ENCODE data around the gene SLC35F4.

Gene SLC35F4

DNA sequence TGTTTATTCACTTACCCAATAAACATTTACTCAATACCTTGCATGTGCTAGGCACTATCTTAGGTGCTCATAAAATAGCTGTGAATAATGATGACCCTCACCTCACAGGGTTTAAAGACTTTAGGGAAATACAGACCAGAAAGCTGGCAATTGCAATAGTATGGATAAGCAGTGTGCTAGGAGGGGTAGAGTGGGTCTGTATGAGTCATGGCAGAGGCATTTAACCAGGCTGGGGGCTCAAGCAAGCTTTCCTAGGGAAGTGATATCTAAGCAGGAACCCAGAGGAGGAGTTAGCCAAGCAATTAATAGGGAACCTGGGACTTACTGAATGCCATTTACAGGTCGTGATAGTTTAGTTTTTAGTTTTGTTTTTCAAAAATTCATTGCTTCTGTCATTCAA lies 248.4 kb downstream of the SLC35F4 start:
- DNase-seq (ENCODE audit: low spot score): no peak

DNA sequence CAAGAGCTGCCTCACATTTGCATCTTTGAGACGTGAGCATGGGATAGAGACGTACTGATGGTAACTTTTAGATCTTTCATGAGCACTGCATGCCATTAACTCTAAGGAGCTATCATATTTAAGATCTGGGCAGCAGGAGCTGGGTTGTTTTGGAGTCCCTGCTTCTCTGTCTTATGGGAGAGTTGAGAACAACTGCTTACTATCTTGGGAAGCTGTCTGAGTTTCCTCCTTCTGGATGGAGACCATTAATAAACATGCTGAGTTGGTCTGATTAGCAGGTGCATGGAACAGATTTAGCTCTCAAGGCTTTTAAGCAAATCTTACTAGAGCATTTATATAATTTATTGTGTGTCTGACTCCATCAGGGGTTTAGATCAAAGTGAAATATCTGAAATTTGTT lies 252.9 kb downstream of the SLC35F4 start:
- no peak for DNase-seq (ENCODE audit: low spot score)

DNA sequence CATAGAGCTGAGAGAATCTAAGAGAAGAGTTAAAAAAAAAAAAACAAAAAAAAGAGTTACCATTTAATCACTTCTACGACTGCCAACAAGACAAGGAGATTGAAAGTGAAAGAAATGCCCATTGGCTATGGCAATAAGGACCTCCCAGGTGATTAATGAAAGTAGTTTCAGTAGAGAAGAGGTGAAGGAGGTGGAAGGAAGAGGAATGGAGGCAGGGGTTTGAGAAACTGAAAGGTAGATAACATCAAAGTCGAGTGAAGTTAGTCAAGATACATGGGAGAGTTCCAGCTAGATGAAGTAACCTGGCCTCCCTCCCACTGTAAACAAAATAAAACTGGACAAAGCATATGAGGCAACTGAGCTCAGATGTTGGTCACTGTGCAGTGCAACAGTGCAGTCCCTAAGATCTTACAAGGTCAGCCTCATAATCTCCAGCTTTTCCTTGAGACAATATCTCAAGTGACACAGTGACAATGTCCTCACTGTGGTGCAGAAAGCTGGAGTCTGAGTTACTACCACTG lies 254.3 kb downstream of the SLC35F4 start:
- DNase-seq (ENCODE audit: low spot score): no peak

DNA sequence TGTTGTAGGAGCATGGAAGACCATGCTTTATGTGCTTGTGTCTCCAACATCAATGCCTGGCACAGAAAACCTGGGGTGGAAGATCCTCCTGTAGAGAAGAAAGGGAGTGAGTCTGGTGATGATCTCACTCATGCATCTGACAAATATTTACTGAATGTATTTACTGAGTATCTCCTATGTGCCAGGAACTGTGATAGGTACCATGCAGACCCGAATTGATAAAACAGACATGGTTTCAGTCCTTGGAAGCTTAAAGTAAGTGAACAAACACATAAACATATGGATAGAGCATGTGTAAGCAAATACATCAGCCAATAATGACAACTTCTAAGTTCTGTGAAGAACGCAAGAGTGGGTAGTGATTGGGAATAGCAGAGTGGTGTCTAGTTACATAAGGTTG lies 255.3 kb downstream of the SLC35F4 start:
- DNase-seq (ENCODE audit: low spot score): no peak

DNA sequence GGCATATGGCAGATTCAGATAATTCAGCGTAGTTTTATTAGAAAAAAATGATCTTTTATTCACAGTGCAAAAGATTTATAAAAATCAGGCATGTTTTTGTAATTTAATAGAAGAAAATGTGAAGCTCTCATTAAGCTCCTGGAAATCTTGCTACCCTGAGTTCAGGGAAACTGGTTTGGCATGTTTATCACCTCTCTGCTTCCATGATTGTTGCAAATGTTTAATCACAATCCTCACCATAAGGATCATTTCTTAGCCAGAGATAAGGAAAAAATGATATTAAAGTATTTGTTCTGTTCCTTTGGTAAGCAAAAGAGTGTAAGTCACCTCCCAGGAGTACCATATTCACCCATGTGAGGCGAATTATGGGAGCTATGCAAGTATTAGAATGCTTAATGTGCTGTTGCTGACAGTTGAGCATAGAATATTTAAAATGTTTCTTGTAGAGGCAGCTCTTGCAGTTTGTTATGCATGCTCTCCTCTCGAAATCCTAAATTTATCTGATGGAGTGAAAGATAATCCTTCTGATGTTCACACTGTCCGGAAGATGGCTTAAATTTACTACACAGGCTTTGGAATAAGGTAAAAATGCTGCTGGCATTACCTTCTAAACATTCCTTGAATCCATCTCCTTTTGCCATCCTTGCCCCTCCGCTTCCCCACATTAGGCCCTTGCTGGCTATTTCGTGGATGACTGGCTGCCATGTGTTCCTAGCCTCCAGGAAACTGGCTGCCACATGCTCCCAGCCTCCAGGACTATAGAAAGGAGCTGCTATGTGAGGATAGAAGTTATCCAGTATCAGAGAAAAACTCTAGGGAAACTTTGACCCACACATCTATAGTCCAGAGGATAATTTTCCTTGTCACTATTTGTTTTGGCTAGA lies 256.5 kb downstream of the SLC35F4 start:
- no peak for DNase-seq (ENCODE audit: low spot score)

DNA sequence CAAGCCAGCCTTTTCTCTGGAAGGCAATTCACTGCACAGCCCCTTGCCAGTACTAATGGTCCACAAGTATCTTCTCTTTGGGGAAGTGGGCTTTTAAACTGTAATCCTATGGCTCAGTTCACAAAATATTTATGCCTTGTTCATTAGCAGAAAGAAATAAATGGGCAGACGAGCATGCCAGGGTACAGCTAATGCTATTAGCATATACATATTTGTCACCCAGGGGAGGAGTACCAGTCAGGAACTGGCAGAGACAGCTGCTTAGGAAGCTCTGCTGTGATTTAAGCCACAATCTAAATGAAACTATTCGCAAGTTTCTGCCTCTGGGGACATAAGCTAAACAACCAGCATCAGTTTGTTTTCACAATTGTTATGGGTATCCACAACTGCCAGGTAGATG lies 258.8 kb downstream of the SLC35F4 start:
- DNase-seq (ENCODE audit: low spot score): no peak

DNA sequence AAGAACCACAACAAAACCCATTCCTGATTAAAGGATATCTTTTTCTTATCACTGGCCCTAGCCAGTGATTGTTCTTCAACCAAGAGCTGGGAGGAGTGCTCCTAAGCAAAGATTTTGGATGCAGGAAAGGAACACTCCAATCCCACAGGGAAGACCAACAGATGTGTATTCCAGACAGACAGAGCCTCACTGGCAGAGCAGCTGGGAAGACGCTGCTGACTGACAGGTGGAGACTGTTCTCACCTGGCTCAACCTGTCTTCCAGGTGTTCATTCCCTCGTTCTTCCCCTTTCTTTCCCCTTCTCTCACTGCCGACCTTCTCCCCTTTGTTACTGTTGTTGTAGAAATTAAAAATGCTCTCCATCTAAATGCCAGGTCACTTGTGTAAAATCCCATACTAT lies 282.5 kb downstream of the SLC35F4 start:
- DNase-seq (ENCODE audit: low spot score): no peak

DNA sequence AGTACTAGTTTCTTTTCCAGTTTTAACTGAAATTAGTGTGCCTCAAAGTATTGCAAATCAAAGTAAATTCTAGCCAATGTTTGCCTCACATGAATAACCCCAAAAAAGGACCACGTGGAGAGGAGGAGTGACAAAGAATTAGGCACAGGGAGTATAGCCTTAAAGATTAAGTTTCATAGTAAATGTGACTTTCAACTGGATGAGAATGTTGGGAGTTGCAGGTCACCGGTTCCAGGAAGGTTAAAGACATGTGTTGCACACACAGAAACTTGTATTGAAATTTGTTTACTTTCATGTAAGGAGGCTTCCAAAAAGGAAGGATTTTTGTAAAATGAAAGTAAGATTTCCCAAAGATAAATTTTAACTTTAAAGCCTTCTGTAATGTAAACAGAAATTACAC lies 283.1 kb downstream of the SLC35F4 start:
- no peak for DNase-seq (ENCODE audit: low spot score)

DNA sequence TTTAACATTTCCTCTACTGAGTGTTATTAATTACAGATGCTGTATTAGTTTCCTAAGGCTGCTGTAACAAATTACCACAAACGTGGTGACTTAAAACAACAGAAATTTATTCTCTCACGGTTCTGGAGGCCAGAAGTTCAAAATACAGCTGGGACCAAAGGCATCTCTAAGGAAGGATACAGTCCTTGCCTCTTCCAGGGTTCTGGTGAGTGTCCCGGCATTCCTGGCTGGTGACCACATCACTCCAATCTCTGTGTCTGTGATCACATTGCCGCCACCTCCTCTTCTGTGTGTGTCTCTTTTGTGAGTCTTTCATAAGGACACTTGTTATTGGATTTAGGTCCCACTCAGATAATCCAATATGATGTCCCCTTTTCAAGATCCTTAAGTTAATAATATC lies 287.1 kb downstream of the SLC35F4 start:
- no peak for DNase-seq (ENCODE audit: low spot score)

DNA sequence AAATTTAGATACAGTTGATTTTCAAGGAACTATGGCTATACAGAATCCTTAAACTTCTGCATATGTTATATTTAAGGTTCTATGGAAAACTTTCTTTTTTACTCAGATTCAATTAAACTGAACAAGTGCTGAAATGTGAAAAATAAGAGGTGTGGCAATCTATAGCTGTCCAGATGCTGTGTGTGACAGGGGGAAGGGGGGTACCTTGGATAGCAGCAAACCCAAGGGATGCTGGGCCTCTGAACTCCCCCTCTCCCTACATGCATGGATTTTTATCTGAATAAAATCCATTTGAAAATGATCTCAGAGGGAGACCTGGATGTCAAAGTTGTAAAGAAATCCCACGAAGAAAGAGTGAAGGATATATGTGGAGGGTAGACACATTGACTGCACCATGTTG lies 289.4 kb downstream of the SLC35F4 start:
- no peak for DNase-seq (ENCODE audit: low spot score)

DNA sequence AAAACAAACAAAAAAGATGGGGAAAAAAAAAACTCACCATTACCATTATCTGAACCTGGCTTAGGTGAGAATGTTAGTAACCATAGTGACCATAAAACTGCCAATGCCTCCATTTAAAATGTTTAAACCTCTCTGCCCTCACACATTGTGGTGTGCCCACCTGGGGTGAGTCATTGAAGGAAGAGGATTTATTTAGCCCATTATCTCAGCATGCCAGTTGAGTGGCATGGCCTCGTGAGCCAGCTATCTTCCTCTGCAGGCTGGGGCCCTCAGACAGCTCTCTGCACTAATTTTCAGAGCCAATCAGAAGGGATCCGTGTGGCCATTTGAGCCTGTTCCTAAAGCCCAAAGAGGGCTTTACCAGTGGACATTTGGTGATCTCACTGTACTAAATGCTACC lies 290.4 kb downstream of the SLC35F4 start:
- DNase-seq (ENCODE audit: low spot score): no peak

DNA sequence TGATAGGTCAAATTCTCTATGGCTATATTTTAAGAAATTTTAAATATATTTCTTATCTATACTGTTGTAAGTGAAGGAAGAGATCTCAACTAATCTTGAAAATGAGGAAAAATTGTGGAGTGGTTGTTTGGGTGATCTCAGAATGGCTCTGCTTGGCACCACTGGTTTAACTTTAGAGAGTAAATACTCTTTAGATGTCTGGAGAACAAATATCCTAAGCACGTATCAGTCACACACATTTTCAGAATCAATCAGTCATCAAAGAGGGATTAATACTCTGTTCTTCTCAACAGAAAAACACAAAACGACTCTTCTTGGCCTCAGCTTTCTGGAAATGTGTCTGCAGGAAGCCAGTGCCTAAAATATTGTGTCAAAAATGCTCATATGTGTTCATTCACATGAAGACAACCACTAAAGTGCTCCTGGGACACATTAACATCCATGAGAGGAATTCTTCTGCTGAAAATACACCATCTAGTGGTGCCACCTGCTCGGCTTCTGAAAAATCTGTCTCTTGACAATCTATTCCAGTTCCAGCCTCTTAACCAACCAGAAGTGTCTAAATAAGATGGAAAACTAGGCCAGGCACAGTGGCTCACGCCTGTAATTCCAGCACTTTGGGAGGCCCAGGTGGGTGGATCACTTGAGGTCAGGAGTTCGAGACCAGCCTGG lies 291.1 kb downstream of the SLC35F4 start:
- no peak for DNase-seq (ENCODE audit: low spot score)

DNA sequence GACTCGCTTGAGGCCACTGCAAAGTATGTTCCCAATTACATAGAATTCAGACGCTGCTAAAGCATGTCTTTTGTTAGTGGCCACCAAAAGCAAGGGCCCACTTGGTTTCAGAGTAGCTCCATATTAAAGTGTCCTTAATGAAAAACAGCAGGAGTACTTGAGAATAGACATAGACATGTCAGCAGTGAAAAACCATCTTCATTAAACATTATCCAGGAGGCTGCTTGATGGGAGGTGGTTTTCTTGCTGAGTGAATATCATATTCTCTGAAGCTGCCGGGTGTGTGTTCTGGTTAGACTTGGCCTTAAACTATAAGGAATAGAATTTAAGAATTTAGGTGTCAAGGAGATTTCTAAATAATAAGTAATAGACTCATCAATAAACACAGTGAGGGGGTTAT lies 292.7 kb downstream of the SLC35F4 start:
- DNase-seq (ENCODE audit: low spot score): no peak

DNA sequence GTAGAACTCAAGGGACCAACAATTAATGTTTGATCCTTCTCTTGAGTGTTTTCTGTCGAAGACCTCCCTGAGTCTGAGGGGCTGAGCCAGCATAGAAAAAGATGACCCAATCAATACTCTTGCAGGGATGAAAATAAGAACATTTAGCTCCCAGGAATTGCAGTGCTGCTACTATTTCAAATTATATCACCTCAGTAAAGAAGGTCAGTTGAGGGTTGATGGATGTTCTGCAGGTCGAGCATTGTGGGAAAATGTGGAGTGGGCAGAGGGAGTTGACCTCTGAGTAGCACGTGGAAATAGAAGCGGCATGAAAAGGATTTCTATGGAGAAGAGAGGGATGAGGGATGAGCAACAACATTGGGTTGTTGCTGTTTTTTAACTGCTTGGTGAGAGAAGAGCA lies 297.3 kb downstream of the SLC35F4 start:
- no peak for DNase-seq (ENCODE audit: low spot score)

DNA sequence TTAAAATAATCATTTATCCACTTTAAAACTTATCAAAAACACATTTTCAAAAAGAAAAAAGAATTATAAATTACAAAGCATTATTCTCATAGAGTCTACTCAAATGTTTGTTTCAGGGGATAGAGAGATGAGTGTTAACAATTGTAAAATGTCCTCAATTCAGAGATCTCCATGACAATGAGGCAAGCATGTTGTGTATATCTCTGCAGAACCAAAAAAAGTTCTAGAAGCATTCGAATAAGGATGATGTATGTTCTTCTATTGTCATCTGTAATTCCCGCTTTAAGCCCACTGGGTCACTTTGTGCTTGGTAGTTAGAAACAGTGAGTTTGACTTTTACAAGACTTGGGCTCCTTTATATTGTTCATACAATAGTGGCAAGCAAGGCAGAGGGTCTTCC lies 298.7 kb downstream of the SLC35F4 start:
- no peak for DNase-seq (ENCODE audit: low spot score)

DNA sequence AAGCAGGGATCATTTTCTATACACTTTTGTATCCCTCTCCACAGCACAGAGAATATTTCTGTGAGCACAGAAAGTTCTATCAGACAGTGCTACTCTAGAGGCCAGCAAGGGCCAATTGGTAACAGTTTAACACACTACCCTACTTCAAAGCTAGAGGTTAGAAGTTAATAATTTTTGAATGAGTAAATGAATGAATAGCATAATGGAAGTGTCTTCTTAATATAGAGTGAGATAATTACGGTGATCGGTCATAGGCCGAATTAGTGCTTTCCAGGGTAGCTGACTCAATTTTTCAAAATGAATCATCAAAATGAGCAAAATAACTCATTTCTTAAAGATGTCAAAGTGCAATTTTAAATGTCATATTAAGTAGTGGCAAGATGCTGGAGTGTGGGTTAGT lies 305.2 kb downstream of the SLC35F4 start:
- DNase-seq (ENCODE audit: low spot score): no peak

DNA sequence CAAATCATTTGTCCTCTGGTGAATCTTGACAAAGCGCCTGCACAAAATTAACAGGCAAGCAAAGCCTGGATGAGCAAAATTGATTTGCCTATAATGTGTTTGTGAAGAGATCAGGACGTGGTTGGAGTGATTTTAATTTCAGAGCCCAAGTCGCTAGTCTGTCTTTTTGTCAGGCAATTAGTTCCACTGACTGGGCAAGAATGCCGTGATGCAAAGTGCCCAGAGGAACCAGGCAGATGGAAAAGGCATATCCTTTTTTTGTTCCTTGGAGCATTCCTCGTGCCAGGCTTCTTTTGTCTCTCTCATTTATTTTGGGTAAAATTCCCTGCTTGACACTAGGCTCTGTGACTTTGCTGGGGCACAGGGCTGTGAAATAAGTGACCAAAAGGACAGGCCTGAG lies 306.3 kb downstream of the SLC35F4 start:
- DNase-seq (ENCODE audit: low spot score): no peak

DNA sequence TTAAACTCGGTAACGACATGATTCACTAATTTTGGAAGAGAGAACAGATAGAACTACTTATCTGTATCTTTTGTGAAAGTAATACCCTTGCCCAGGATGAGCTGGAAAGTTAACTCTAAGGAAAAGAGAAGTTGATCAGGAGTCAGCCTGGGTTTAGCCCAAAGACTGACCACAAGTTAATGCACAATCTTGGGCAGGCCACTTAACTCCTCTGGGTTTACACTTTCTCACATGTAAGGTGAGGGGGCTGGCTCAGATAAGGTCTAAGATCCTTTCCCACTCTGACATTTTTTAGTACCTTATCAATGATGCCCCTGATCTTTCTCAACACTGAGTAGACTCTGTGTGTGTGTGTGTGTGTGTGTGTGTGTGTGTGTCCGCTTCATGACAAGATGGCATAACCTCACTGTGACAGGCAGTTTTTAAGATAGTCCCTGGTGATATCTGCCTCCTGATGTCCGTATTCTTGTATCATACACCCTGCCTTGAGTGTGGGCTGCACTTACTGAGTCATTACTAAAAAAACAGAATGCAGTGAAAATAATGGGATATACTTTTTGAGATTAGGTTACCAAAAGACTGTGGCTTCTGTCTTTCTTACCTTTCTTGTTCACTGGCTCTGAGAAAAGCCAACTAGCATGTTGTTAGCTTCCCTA lies 316.0 kb downstream of the SLC35F4 start:
- DNase-seq (ENCODE audit: low spot score): no peak

DNA sequence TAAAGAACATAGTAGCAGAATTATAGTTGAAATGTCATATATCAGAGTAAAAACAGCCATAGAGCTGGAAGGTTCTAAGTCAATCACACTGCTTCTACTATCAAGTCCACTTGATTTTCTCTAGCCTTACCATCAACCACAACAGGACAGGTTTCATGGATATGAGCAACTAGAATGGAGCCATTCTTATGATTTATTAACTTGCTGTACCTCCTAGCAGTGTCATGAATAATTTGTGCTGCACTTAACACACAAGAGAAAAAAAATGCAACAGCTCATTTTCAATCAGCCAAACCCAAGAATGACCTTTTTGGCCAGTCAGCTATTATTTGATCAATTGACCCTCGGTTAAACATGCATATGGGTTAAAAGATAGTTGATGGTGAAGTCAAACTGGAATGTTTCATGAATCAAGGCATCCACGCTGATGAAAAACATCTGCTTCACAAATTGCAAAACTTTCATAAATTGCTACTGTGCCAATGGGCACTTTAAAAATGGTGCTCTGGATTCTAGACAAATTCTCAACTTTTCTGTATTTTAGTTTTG lies 316.8 kb downstream of the SLC35F4 start:
- DNase-seq (ENCODE audit: low spot score): no peak

DNA sequence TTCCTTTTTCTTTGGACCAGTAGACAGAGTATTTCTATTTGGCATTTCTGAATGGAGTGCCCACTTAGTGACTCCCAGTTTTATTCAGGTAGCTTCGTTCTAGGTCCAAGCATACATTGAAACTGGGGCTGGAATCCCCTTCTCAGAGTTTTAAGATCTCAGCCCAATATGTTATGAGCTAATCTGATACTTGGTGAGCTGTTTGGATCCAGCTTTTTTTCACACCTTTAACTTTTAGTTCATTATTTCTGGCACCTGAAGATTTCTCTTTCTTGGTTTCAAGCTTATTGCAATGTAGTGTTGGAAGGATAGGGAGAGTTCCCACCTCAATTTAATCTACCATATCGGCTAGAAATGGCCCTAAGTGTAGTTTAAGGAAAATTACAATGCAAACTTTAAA lies 318.8 kb downstream of the SLC35F4 start:
- DNase-seq (ENCODE audit: low spot score): no peak

DNA sequence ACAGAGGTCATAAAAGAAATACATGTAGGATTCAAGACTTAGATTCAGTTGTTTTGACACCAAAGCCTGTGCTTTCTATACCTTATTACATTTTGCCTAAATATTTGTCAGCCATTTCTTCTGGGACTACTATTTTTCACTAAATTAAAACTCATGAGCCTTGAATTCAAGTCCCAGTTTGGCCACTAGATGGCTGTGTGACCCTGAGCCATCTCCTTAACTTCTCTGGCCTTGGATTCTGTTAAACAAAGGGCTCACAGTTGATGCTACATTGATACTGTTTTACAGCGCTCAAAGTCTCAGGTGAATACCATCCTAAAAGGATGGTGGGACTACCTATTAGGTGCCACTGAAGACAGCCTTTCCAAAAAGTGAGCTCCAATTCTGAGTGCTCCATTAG lies 332.7 kb downstream of the SLC35F4 start:
- no peak for DNase-seq (ENCODE audit: low spot score)

DNA sequence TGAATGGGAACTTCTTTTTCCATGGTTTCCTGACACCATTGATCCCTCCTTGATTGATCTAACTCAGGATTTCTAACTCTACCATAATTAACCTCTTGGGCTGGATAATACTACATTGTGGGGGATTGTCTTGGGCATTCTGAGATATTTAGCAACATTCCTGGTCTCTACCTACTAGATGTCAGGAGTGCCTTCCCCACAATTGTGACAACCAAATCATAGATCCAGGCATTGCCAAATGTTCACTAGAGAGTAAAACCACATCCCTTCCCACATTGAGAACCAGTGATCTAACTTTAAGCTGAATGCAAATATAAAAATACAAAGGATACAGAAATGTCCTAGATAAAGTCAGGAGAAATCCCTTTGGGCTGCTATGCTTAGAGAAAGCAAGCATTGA lies 335.3 kb downstream of the SLC35F4 start:
- DNase-seq (ENCODE audit: low spot score): no peak

DNA sequence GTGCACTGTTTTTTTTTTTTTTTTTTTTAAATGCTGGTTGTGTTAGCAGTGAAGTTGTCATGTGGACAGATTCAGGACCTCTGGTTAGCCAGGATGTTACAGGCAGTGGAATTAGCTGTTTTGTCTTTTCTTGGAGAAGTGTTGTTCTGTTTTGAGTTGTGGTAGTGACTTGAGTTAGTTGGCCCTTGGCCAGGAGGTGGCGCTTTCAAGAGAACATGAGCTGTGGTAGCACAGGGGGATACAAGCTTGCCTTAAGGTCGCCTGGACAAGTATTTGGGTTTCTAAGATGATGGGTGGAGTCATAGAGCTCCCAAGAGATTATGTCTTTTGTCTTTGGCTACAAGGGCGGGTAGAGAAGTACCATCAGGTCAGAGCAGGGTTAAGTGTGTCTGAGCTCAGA lies 338.9 kb downstream of the SLC35F4 start:
- DNase-seq (ENCODE audit: low spot score): no peak
